ENCODE results near the gene ATP13A5.

The ATP13A5 gene

DNA sequence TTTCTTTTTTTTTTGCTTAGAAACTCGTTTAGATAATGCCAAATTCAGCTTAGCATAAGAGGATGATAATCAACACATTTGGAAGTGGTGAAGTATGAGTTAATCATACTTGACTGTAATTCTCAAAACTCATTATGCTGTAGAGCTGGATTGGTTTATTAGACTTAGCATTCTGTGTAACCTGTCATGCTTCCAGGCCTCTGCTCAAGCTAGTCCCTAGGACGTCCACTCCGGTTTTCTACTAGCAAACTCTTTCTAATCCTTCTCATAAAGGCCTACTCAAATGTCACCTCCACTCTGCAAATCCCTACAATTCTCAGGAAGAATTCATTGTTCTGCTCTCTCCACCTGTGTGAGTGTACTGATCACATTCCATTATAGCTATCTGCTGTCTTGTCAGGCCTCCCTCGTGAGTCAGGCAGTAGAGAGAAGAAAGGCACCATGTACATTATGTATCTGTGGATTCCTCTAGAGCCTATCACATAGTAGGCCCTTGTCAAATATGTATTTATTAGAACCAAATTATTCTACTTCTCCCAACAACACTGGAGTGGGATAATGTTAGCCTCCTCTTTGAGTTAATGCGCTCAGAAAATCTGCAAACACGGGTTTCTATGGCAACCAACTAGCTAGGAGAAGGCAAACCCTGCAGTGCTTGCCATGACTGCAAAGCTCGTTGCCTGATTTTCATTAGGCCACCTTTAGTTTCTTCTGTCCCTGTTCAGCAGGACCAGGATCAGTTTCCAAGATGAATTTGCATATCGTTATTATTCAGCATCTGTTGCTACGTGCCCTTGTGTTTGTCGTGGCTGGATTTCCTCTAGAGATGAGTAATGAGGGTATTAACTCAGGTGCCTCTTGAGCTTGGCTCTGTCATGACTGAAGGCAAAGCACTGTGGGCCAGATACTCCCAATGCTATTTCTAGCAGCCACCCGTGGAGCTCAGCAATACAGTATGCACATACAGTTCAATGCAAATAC lies 30.7 kb downstream of the ATP13A5 start:
- no peak for DNase-seq (ENCODE audit: insufficient read length, low spot score)
- no peak for FAIRE-seq

DNA sequence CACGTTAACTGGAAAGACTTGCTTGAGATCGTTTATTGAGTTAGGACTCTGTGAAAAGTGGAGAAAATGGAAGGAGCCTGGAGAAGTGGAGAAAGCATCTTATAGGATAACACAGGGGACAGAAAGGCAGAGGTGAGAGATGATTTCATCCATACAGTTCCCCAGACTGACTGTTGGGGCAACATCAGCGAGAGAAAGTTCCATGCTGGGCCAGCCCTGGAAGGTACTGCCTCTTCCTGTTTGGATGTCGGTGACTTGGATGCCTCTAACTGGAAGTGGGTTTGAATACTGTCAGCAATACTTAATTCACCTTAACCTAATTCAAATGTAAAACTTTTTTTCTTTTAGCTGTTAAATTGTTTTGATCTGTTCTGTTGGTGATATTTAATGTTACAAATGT lies 32.3 kb downstream of the ATP13A5 start:
- no peak for DNase-seq (ENCODE audit: insufficient read length, low spot score)
- no peak for FAIRE-seq

DNA sequence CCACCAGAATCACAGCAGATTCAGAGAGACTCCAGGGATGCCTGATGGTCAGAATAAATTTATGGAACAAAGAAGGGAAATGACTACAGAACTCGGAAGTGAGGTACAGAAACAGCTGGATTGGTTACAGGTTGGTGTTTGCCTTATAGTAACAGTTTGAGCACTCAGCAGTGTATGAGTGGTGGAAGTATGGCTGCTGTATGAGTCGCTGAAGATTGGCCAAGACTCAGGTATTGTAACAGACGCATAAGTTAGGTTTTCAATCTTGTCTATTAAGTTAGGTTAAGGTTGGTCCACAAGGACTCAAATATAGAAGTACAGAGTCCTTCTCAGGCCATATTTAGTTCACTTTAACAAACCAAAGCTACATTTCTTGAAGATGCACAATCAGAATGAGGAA lies 33.1 kb downstream of the ATP13A5 start:
- DNase-seq (ENCODE audit: insufficient read length, low spot score) (no peak), FAIRE-seq (no peak)

DNA sequence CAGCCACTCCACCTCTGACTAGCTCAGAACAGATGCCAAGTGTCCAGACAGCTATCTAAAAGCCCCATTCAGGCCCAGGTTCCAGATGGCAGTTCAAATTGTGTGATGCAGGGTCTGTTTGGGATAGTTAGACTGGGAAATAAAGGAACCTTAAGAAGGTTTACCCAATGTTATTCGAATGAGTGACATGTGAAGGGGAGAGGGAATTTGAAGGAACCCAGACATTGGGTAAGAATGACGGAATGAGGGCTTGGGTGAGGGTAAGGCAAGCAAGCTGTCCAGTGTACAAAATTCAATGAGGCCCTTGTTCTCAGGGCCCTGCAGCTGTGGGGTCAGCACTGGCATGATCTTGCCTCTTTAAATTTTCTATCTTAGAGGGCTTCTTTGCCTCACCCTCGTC lies 34.1 kb downstream of the ATP13A5 start:
- DNase-seq (ENCODE audit: insufficient read length, low spot score) (no peak), FAIRE-seq (no peak)

DNA sequence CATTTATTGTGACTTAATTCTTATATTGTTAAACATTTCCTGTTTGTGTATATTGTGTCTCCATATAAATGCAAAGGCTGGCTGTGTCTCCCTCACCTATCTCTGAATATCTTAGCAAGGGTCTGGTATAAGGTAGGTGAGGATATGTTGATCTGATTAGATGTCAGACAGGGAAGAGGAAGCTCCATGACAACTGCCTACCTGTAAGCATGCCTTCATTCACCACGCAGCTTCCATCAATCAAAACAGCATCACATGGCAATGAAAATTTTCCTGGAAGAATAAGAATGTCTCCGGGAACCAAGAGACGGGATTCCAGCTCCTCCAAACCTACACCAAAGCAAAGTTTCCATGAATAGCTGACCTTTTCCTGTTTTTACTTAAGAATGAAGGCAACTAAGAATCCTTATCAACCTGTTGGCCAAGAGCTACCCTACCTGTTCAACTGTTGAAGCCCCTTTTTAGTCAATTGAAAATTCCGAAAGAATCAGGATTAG lies 34.8 kb downstream of the ATP13A5 start:
- FAIRE-seq = no peak

DNA sequence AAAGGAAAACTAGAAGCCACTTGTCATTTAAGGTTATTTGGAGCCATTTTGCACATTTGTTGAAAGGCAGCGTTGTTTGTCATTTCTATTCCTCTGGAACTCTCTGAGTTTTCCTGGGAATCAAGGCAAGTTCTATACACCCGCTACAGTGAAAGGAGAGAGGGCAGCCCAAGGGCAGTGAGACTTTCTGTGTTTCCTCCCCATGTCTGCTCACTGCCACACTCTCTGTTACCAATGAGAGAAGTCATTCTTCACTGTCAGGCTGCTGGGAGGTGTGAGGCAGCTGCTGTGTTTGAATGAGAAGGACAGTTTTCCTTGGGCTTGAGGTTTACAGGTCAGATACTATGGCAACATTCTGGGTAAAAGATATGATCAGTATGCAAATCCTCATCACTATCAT lies 36.0 kb downstream of the ATP13A5 start:
- no peak for FAIRE-seq
- DNase-seq (ENCODE audit: insufficient read length, low spot score) = no peak

More for the DNA sequence above, 34.8 kb downstream of the ATP13A5 start:
- no peak for DNase-seq (ENCODE audit: insufficient read length, low spot score)

DNA sequence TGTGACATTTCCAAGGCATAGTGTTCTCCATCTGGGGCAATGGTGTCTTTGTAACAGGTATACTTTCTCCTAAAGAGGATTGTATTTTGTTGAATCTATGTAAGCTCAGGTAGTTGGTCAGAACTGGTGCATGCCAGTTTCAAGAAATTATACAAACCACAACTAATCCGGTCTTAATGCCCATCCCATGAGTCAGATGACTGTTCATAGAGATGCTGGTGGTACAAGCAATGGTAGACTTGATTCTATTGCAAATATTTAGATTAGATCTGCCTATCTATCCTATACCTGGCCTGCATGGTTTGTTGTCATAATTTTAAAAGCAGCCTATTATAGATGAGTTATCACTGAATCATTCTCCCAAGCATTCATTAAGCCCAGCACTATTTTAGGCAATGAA lies 43.5 kb downstream of the ATP13A5 start:
- DNase-seq (ENCODE audit: insufficient read length, low spot score) (no peak), FAIRE-seq (no peak)

DNA sequence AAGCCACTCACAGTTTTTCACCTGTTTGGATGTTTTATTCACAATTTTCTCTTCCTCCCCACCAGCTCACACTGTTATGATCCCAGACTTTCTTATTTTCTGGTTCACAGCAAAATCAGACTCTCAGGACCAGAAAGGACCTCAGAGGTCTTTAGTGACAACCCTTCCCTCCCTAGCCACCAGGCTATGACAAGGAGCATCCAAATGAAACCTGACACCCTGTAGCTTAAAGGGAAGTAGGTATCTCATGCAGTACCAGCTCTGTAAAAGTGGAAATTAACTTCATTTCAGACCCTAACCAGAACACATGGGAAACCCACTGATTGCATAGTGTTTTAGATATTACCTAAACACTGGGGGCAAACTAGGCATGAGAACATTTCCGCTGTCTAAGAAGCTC lies 45.3 kb downstream of the ATP13A5 start:
- DNase-seq (ENCODE audit: insufficient read length, low spot score) (no peak), FAIRE-seq (no peak)

DNA sequence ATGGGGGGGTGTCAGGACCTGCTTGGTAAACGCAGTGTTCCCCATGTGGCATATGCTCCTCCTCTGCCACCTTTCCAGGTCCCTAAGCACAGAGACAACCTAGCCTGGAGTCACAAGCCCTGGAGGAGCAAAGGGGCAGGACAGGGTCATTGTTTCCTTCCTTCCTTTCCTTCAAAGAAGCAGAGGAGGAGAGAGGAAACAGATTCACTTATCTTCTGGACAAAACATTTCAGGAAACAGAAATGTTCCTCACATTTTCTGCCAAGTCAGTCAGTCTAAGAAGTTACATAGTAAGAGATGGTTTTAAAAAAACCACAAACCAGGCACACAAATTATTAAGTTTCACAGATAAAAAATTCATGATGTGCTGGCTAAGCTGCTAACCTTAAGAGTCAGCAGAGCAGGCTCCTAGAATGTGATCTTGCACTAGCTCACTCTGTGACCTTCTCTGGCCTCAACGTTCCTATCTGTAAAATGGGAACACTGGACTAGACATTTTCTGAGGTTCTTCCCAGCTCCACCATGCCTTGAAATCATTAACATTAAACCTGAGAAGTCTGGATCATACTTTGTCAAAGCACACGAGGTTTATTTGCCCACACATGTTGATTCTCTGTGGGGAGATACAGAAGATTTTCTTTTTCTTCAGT lies 47.9 kb downstream of the ATP13A5 start:
- no peak for FAIRE-seq
- DNase-seq (ENCODE audit: insufficient read length, low spot score) = no peak

DNA sequence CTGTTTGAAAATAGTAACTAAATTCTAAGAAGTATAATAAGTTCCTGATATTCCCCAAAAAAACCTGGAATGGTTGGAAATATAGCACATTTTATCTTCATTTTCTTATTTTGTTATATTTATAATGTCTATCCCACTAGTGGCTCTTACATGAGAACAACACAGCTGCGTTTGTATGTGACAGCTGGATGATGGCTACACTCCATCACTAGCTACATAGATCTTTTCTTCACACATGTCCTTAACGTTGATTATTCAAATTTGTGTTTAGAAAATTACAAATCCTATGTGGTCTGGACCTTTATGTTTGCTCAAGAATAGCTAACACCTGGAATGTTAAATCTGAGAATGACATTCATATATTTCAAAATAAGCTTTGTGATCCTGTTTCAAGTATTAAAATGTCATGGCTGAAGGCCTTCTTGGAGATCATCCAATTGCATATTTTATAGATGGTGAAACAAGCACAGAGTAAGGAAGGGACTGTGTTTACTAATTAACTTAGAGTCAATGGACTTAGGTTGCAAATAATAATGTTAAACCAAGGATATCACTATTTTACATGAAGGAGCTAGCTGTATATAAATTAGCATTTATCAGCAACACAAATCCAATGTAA lies 60.8 kb downstream of the ATP13A5 start:
- no peak for DNase-seq (ENCODE audit: insufficient read length, low spot score)
- no peak for FAIRE-seq

DNA sequence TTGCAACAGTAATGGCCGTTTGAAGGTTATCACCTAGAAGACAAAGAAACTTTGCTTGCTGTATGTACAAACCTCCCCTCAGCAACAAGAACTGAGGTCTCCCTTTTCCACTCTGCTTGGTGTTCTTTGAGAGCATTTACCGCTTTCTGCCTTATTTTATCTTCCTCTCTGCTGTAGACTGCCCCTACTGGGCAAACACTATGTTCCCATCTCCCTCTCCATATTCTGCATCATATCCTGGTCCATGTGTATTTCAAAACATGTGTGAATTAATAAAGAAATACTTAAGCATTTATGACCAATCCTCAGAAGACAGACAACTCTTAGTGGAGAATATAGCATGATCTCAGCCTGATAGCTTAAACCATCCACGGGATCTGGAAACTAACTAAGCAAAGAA lies 64.4 kb downstream of the ATP13A5 start:
- DNase-seq (ENCODE audit: insufficient read length, low spot score) = no peak
- peak; percentile 28 for FAIRE-seq

DNA sequence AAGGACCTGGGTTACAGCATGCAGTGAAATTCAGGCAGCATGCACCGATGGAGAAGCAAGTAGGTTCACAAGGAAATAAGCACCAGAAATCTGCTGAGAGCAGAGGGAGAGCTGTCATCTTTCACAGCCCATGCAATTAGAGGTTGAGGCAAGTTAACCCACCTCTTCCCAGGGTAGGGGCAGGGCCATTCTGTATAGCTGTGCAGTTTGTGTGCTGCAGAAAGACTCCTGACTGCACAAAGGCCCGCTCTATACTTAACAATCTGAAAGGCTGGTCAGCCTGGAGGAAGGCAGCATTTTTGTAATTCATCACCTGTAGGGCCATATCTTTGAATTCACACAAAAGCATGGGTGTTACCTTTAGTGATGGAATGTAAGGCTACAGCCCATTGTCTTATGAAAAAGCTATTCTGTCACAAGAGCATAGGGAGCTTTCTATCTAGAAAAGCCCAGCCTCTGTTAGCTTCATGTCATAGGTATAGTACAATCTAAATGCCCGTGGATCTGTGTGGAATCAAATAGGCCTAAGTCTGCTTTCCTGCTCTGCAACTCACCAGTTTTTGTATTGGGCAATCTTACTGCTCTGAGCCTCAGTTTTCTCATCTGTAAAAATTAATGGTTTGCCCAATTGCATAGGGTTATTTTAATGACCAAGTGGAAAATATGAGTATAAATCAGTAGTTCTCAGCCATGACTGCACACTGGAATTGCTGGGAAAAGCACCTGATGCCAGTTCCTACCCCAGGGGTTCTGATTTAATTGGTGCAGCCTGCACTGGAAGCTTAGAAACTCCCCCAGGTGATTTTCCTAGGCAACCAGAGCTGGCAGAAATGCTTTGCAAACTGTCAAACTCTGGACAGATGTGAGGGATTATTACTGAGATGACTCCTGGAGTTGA lies 65.2 kb downstream of the ATP13A5 start:
- DNase-seq (ENCODE audit: insufficient read length, low spot score) (no peak), FAIRE-seq (no peak)

DNA sequence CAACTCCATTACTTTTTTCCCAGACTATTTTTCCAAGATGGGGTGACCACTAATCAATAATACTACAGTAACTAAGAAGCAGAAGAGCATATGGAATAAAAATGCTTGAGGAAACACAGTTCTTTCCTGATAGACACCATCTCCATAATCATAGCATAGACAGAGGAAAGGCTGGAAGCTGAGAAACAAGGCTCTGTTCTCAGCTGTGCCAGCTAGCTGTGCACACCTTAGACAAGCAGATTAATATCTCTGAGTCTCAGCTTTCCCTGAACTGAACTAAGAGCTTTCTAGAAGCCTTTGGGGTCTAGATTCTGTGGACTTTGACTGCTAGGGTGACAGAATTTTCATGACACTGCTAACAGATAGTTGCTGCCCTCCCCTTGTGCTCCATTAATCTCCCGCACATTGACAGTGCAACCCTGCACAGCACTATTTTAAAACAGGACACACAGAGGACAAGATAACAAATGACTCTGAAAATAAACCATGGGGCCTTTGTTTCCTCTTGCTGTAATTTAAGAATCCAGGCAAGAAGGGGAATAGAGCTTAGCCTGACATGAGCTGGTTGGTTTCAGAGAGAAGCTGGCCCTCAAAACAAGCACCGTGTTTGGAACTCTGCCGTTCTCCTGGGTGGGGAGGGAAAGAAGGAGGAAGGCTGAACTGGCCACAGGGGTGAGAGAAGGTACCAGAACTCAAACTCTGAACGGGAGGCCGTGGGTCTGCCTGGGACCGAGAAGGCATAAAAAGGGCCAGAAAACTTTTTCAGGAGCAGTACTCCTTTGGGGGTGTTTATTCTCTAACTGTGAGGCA lies 67.4 kb downstream of the ATP13A5 start:
- DNase-seq (ENCODE audit: insufficient read length, low spot score) = no peak
- FAIRE-seq = no peak

DNA sequence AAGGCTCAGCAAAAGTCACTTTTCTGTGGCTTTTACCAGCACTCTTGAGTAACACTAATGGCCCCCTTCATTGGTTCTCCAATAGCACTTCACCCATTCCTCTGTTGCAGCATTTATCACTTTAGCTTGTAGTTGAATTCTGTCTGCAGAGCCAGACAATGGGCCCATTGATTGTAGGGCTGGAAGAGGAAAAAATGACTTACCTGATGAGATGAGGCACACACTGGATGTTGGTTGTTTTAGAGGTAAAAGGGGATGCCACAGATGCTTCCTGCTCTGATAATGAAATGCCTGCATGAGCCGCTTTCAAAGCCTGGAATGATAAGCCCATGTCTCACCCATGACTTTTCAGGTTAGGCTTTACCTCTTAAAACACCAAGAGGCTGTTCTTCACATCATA lies 73.2 kb downstream of the ATP13A5 start:
- DNase-seq (ENCODE audit: insufficient read length, low spot score) (no peak), FAIRE-seq (no peak)

DNA sequence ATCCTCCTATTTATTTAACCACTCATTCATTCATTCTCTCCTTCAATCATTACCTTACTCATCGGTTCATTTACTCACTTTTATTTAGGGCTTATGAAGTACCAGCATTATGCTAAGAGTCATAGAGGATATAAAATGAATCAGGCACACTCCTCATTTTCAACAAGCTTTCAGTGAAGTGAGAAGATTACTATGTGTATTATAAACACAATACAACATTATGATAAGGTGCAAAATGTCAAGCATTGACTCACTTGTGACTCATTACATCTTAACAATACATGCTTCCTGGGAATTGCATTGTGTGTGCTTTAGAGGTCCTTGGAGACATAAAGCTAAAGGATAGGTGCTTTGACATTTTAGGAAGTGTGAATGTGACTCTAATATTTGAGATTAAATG lies 77.1 kb downstream of the ATP13A5 start:
- FAIRE-seq = no peak
- no peak for DNase-seq (ENCODE audit: insufficient read length, low spot score)

DNA sequence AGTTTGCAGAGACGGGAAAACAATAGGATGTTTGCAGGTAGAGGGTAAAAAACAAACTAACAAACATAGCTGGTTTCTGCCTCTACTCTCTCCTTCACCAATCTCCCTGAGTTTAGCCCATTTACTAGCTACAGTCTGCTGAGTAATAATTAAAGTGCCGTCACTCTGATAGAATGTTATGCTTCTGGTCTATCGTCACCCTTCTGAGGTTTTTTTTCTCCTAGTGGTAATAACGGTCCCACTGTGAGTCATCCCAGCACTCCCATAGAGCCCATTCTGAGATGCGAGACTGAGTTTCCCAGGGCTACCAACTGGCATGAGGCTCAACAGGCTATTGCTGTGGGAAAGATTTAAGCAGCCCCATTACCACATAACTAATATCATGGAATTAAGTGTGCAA lies 81.1 kb downstream of the ATP13A5 start:
- no peak for FAIRE-seq
- DNase-seq (ENCODE audit: insufficient read length, low spot score) = no peak

DNA sequence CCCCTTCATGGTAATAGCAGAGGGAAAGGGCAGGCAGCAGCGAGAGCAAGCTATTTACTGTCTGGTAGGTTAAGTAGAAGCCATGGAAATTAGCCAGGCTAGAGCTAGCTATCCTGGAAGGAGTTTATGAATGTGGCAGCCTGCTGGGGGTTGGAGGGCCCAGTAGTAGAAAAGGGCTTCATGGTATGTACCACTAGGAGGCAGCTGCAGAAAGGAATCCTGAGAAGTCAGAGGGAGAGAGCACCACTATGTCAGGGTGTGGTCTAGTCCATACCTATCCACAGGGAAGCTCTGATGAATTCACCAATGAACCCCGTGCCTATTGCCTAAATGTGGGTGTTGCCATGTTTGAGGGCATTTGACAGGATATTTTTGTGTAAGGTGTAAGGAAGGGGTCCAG lies 82.6 kb downstream of the ATP13A5 start:
- FAIRE-seq = no peak
- DNase-seq (ENCODE audit: insufficient read length, low spot score) = no peak

DNA sequence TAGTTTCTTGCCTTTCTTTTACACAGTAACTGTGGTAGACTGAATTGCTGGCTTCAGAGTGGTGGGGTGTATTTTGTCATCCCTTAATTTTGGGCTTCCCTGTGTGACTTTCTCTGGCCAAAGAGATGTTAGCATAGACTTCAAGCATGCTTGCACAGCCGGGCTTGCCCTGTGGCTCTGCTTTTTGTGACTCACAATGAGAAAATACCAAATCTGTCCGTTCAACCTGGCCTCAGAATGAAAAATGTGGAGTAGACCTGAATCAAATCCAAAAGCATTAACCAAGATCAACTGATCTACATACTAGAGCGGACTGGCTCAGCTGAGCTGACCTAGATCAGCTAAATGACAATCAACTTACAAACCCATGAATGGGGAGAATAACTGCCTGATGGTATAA lies 86.2 kb downstream of the ATP13A5 start:
- DNase-seq (ENCODE audit: insufficient read length, low spot score) (no peak), FAIRE-seq (no peak)

DNA sequence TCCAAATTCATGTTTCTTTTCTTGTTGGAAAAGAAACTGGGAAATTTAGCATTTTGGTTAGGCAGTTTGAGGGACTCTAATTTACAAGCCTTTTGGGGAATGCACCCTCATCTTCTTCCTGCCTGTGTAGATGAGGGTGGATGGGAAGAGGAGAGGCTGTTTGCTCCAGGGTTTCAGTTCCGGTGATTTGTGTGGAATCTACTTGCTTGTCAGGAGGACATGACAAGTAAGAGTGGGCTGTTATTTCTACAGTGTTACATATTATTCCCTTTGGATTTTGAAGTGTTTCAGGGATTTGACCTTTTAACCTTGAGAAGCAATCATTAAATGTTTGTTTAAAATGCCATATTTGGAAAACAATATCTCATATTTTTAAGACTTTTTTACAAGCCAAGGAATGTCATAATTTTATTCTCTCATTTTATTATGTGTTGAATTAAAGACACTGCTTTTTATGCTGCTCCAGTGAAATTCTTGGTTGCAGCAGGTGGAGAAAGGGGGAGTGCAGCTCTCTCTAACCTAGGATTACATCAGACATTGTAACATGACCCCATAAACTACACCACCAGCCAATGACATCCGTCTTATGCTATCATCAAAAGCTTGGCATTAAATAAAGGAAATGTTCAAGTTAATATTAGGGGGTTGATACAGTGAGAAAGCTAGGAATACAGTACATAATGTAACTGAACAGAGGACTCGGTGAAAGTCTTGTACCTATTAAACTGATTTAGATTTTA lies 107.3 kb downstream of the ATP13A5 start:
- FAIRE-seq (no peak), DNase-seq (ENCODE audit: insufficient read length, low spot score) (no peak)
